ENCODE measurements around the gene TPM1.

The TPM1 gene

DNA sequence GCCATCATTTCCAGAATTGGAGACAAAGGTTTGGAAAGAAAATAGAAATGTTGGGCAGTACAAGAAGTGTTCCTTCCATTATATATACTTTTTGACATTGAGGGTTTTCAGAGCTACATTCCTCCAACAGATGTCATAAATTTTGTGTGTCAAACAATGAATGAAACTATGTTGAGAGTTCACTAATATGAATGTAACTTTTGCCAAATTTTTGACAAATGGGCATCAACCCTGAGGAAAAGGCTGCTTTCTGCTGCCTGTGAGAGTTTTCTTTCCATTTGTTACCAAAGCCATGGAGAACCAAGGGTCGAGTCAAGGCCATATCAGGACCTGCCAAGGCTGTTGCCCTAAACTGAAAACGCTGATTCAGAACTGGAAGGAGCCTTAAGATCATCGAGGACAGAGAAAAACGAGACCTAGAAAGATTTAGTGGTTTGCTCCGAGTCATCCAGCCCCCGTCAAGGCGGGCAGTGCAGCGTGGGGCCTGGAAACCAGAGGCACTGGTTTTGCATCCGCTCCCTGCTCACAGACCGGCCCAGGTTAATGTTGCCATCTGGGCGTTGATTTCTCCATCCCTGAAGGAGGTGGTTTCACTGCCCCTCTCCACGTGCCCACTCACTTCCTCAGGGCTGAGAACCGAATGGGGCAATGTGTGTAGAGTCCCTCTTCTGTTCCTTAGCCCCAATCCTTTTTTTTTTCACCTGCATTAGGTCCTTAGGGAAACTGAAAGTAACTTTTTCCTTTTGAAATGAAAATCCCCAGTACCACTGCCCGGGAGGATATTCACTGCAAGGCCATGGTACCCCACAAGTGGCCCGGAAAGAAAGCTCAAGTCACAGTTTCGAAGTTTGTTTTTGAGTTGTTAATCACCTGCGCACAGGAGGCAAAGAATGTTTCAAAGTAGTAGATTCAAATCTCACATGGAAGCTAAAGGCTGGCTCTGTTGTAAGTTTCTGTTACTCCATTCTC, 32.8 kb downstream of the TPM1 start:
- DNase-seq (ENCODE audit: low read depth) = no peak

- DNase-seq (ENCODE audit: low read depth) = no peak
Measured at GRCh38 chr15:63075984-63076713, 33.6 kb downstream of the TPM1 start.

DNA sequence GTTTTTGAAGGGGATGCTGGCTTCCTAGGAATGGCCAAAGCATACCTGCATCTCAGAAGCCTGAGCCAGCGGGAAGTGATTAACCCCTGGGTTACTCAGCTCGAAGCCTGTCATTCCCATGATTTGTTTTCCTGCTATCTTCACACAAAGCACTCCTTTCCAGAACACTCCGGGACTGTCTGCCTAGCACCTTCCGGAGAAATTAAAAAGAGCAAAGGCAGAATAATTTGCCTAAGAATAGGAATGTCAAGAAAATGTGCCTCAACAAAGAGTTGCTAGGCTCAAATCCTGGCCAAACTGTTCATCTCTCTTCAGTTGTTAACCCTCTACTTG, 34.1 kb downstream of the TPM1 start:
- DNase-seq (ENCODE audit: low read depth) = no peak

GRCh38 chr15:63077952-63078351, 35.4 kb downstream of the TPM1 start:
- DNase-seq (ENCODE audit: low read depth) = no peak

GRCh38 chr15:63079947-63080626, 37.5 kb downstream of the TPM1 start:
- DNase-seq (ENCODE audit: low read depth) = no peak

GRCh38 chr15:63080634-63081250, 38.2 kb downstream of the TPM1 start:
- no peak for DNase-seq (ENCODE audit: low read depth)

DNA sequence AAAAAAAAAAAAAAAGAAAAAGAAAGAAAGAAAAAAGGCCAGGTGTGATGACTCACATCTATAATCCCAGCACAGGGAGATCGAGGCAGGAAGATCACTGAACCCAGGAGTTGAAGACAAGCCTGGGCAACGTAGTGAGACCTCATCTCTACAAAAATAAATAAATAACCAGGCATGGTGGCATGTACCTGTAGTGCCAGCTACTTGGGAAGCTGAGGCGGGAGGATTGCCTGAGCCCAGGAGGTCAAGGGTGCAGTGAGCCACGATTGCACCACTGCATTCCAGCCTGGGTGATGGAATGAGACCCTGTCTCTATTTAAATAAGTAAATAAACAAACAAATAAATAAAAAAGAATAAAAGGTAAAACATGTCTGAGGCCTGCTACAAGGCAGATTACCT, 39.8 kb downstream of the TPM1 start:
- no peak for DNase-seq (ENCODE audit: low read depth)

GRCh38 chr15:63083044-63083443, 40.5 kb downstream of the TPM1 start:
- DNase-seq (ENCODE audit: low read depth) = no peak

DNA sequence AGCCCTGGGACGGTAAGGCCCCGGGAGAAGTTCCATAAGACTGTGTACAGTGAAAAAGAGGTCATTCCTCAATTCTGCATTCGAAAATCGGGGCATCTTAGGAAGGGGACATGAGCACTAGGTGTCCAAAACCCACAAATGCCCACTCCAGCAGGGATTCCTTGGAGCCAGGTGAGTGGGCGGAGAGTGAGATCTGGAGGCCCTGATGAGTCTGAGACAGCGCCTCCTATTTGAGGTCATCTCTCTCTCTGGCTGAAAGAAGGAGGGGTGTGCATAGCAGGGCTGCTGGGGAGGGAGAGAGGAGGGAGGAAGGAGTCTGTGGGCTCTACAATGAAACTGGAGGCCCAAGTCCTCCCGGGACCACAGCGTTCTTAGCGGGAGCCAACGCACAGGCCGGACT, 41.0 kb downstream of the TPM1 start:
- DNase-seq (ENCODE audit: low read depth) = no peak

DNA sequence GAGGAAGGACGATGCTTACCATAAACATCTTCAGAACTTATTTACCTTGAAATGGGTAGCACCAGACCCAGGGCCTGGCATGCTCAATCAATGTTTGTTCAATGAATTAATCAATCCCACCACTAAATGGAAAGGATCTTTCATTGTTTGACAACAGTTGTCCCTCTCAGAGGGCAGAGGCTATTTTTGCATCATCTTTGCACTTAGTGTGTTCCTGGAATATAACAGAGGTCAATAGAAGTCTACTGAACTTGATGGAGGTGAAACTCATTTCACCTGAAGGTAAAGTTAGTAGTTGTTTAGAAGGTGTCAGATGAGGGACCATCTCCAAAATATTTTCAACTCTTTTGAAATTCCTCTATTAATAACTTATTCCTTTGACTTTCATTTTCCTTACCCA, 42.3 kb downstream of the TPM1 start:
- DNase-seq (ENCODE audit: low read depth) = no peak

- DNase-seq (ENCODE audit: low read depth) = no peak
Measured at GRCh38 chr15:63085289-63085688, 42.7 kb downstream of the TPM1 start.

DNA sequence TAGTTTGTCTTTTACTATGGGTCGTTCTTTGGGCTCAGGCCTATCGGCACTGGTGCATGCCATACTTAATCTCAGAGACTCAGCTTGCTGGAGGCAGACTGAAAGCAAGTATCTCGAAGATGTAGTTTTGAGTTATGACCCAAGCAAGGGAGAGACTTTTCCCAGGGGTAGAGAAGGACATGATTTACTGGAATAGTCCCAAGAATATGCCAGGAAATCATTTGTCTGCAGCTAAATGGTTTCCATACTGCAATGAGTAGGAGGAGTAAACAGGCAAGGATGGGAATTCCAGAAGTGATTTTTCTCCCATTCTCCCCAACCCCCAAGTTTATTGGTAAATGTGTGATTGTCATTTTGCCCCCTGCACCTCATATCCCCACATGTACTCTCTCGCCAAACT, 43.7 kb downstream of the TPM1 start:
- no peak for DNase-seq (ENCODE audit: low read depth)

GRCh38 chr15:63086947-63087346, 44.4 kb downstream of the TPM1 start:
- DNase-seq (ENCODE audit: low read depth) = no peak

- no peak for DNase-seq (ENCODE audit: low read depth)
Measured at GRCh38 chr15:63088533-63089245, 46.1 kb downstream of the TPM1 start.

GRCh38 chr15:63089260-63090043, 46.9 kb downstream of the TPM1 start:
- DNase-seq (ENCODE audit: low read depth) = peak; percentile 97

- DNase-seq (ENCODE audit: low read depth) = no peak
Measured at GRCh38 chr15:63090472-63090871, 47.9 kb downstream of the TPM1 start.

GRCh38 chr15:63090887-63091286, 48.3 kb downstream of the TPM1 start:
- DNase-seq (ENCODE audit: low read depth) = no peak

DNA sequence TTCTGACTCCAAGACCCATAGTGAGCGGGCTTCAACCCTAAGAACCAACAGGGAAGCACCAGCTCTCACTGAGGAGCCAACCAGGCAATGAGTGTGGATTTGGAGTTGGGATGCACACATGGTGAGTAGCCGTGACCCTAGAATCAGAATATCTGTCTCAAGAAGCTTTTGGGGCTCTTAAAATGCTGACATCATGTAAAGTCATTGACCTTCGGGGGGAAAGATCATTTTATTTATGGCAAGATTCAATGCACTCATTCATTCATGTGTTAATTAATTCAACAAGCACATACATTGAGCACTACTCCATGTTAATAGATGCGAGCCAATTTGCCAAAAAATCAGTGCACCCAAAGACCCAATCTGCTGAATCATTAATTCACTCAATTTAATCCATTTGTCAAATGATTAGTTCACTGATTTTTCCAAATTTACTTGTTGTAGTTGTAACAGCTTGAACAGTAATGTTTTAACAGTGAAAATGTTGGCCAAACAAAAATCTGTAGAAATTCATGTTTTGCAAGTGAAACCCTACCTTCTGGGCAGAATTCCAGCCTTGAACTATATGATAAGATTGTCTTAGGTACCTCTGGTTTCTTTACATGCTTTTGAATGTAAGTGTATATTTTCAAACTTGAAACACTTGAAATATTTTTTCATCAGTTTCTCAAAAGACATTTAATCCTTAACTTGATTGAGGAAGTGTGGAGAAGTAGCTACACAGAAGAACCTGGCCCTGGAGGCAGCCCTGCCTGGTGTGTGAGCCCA, 49.3 kb downstream of the TPM1 start:
- no peak for DNase-seq (ENCODE audit: low read depth)

- no peak for DNase-seq (ENCODE audit: low read depth)
Measured at GRCh38 chr15:63093486-63094205, 51.1 kb downstream of the TPM1 start.

All from GM04503 (cell line).